HepG2 (cell line): ENCODE results near the gene CNNM4. TPM values are rescaled to one million over a fixed set of nuclear protein-coding genes. Genes with fewer than 3 reads are reported as not detected.
A peak's percentile ranks its signal among the peaks of the same experiment; 100 is the strongest.

Experiments used
- KIAA2018 ChIP-seq: sonication (generic); formaldehyde crosslinking; IDR thresholded peaks from 2 replicates; pipeline ENCODE4 v1.5.0; 2020; ENCODE audit warnings: mild to moderate bottlenecking, missing genetic modification reagents, borderline replicate concordance
- POLR2AphosphoS5 ChIP-seq: IDR thresholded peaks from 2 replicates; pipeline ENCODE4 v1.6.1; 2012; ENCODE audit warnings: low read depth, low read length
- RAD51 ChIP-seq: fragments of 450-650 bp; IDR thresholded peaks from 2 replicates; pipeline ENCODE4 v1.6.1; 2016; ENCODE audit warnings: borderline replicate concordance
- ZNF574 ChIP-seq: sonication (generic); formaldehyde crosslinking; IDR thresholded peaks from 2 replicates; pipeline ENCODE4 v1.4.0; 2020; ENCODE audit warnings: missing genetic modification reagents
- ZSCAN12 ChIP-seq: sonication (generic); formaldehyde crosslinking; IDR thresholded peaks from 2 replicates; pipeline ENCODE4 v1.9.0; 2021; ENCODE audit warnings: mild to moderate bottlenecking, missing genetic modification reagents
- polyA plus RNA-seq, 8 experiments: library from polyadenylated mRNA; depleted of rRNA in 3 of 8; stranded (reverse) in 7 of 8; unstranded in 1 of 8; fragments of >200 nt; fragmentation: Illumina TruSeq in 4 of 8; extraction: Trizol in 4 of 8; gene quantifications; 2 replicates each; pipeline versions ENCODE4 v1.2.1 to v1.2.3, GENCODE V29; 2011 to 2016; ENCODE audit warnings: low read depth in 4 of 8, missing spikeins in 1 of 8, mixed read lengths in 1 of 8; ENCODE audit not compliant: insufficient read depth in 1 of 8
- total RNA-seq, 5 experiments: library from RNA; depleted of rRNA; stranded (reverse); fragments of >200 nt; fragmentation: Illumina TruSeq; extraction: Trizol; gene quantifications; 2 replicates each; pipeline ENCODE4 v1.2.3, GENCODE V29; 2016; ENCODE audit warnings: low read depth in 1 of 5

Gene CNNM4
- total and polyA plus RNA-seq, 2 of the 13 experiments (the other 11 are each of a cell fraction or from before 2014, with no cell fraction given) = 5.9 to 8.4 TPM

GRCh38 chr2:96739633-96740428, 20.9 kb upstream of the CNNM4 start, which contains the start of gene LMAN2L (continued):
- TF ChIP-seq KIAA2018 (no peak), POLR2AphosphoS5 (peak; percentile 93), RAD51 (peak; percentile 19; the same call in 1 of the 2 replicates), ZSCAN12 (CRISPR knock-in tag) (no peak), ZNF574 (CRISPR knock-in tag) (peak; percentile 68)
